Activated B cell treated with CpG ODN at 0.5 μM for 24 hours (primary cell): ENCODE results near the gene TRIM5. TPM values are rescaled to one million over a fixed set of nuclear protein-coding genes. Genes with fewer than 3 reads are reported as not detected.

Experiments
- ATAC-seq: fragments of 200-7000 bp; cut with Tn5 transposase; one replicate; pipeline ENCODE4 v1.10.0; 2021; ENCODE audit warnings: low read depth, mild to moderate bottlenecking, moderate library complexity
- CTCF ChIA-PET: fragments of 350-600 bp; sonication (Branson Sonifier 250); formaldehyde crosslinking; loops from one replicate; lab custom pipeline; 2021; ENCODE audit warnings: antibody characterized with exemption; lab: Charles Lee
- POLR2A ChIA-PET: fragments of 350-600 bp; sonication (Branson Sonifier 250); formaldehyde crosslinking; loops from one replicate; lab custom pipeline; 2021; ENCODE audit warnings: antibody characterized with exemption; lab: Charles Lee
- DNase-seq: peaks from one replicate; pipeline ENCODE4 v3.0.0; 2022
- H3K27ac Mint-ChIP-seq: one replicate; pipeline ENCODE4 v1.8.0; 2020; ENCODE audit warnings: mixed read lengths
- H3K27me3 Mint-ChIP-seq: one replicate; pipeline ENCODE4 v1.8.0; 2021; ENCODE audit warnings: mixed read lengths
- H3K36me3 Mint-ChIP-seq: one replicate; pipeline ENCODE4 v1.8.0; 2021; ENCODE audit warnings: low read depth, mixed read lengths
- H3K4me1 Mint-ChIP-seq: one replicate; pipeline ENCODE4 v1.8.0; 2021; ENCODE audit warnings: mixed read lengths
- H3K4me3 Mint-ChIP-seq: one replicate; pipeline ENCODE4 v1.8.0; 2020; ENCODE audit warnings: mild to moderate bottlenecking, mixed read lengths
- H3K9me3 Mint-ChIP-seq: one replicate; pipeline ENCODE4 v1.8.0; 2020; ENCODE audit warnings: mixed read lengths
- intact Hi-C: fragments of 100-400 bp; cut with micrococcal nuclease; formaldehyde crosslinking; loops from one replicate; pipeline ENCODE4 v1.15.1; 2024
- total RNA-seq: library from RNA; stranded (reverse); gene quantifications from 2 replicates; pipeline ENCODE4 v1.2.3, GENCODE V29; 2022
- TF ChIP-seq, protein P1 (sequence below): fragments of 200-600 bp; IDR thresholded peaks from one replicate; pipeline ENCODE4 v1.8.0; 2022; ENCODE audit warnings: antibody characterized with exemption, mild to moderate bottlenecking

TRIM5 gene
- total RNA-seq, 1 donor from 2014 or later: 36.3 TPM

DNA sequence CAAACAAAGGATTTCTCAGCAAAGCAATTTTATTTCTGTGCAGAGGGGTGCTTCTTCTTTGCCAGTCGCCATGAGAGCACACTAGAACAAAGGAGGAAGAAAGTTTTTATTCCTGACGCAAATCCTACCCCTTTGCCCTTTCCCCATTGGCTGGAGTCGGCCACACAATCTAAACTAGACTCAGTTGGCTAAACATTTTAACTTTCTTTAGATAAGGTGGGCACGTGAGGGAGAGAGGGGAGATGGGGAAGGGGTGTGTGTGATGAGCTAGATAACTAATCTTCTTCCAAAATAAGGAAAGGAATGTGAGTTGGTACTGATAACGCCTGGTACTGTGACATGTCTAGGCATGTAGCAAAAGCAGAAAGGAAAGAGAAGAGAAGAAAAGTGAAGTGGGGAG is 5.3 kb upstream of the TRIM5 start:
- DNase-seq (no peak), ATAC-seq (no peak)
- POLR2A ChIA-PET: interaction anchor here (0.6 to 4.7 kb wide), 13 partner anchors 11 to 1947 kb away, joined by 3 to 60 read pairs (median 5); partner anchors contain the start of genes ARFIP2, OR52N2, SMPD1 and TIMM10B
- intact Hi-C loops: loop anchor here (10.0 kb wide), 1 partner anchor 1085 kb away; the partner anchor contains the start of gene TRIM68
- Mint-ChIP-seq H3K4me3 (peak overlapping the region; percentile 96), H3K4me1 (peaks cover 62% of the 10 kb centered on the region), H3K27me3 (no peaks in the 10 kb centered on the region), H3K9me3 (no peaks in the 10 kb centered on the region), H3K27ac (peak overlapping the region; percentile 94), H3K36me3 (peaks cover 45% of the 10 kb centered on the region)
- CTCF ChIA-PET: interaction anchor here (1.0 to 1.3 kb wide), 6 partner anchors 10 to 65 kb away, joined by 3 to 4 read pairs (median 3); partner anchors contain the start of gene TRIM34
- TF ChIP-seq, protein P1, sequence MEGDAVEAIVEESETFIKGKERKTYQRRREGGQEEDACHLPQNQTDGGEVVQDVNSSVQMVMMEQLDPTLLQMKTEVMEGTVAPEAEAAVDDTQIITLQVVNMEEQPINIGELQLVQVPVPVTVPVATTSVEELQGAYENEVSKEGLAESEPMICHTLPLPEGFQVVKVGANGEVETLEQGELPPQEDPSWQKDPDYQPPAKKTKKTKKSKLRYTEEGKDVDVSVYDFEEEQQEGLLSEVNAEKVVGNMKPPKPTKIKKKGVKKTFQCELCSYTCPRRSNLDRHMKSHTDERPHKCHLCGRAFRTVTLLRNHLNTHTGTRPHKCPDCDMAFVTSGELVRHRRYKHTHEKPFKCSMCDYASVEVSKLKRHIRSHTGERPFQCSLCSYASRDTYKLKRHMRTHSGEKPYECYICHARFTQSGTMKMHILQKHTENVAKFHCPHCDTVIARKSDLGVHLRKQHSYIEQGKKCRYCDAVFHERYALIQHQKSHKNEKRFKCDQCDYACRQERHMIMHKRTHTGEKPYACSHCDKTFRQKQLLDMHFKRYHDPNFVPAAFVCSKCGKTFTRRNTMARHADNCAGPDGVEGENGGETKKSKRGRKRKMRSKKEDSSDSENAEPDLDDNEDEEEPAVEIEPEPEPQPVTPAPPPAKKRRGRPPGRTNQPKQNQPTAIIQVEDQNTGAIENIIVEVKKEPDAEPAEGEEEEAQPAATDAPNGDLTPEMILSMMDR: no peak

GRCh38 chr11:5689551-5689983 is 4.7 kb upstream of the TRIM5 start, which contains the start of gene TRIM22:
Gene TRIM22, plus strand, starts transcription at chr11:5689790. Its CDS starts 6,443 bp downstream, at chr11:5696233.
- Mint-ChIP-seq H3K36me3 (peaks cover 43% of the 10 kb centered on the region), H3K27ac (peak within 1 kb of the TSS; percentile 94), H3K9me3 (no peaks in the 10 kb centered on the region), H3K4me1 (peaks cover 61% of the 10 kb centered on the region), H3K4me3 (peak within 1 kb of the TSS; percentile 96), H3K27me3 (no peaks in the 10 kb centered on the region)
- intact Hi-C loops: loop anchor here (1.0 to 5.0 kb wide), 3 partner anchors 11 to 923 kb away; partner anchors contain the start of gene TAF10
- ChIA-PET CTCF (interaction anchor here (1.0 to 1.3 kb wide), 5 partner anchors 12 to 65 kb away, joined by 3 to 4 read pairs (median 3); partner anchors contain the start of gene TRIM34), POLR2A (interaction anchor here (0.6 to 4.7 kb wide), 13 partner anchors 8 to 923 kb away, joined by 3 to 60 read pairs (median 5); partner anchors contain the start of genes ARFIP2, OR52N2, SMPD1 and TAF10)
- no peak for DNase-seq
- ATAC-seq: peak; percentile 73
- TF ChIP-seq, protein P1: no peak

DNA sequence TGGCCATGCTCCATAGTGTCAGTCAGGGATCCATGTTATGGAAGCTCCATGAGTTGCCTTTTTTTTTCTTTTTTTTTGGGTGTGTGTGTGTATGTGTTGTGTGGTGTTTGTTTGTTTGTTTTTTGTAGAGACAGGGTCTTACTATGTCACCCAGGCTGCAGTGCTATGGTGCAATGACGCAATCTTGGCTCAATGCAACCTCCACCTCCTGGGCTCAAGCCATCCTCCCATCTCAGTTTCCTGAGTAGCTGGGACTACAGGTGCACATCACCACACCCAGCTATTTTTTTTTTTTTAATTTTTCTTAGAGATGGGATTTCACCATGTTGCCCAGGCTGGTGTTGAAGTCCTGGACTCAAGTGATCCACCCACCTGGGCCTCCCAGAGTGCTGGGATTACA is 3.6 kb upstream of the TRIM5 start:
- TF ChIP-seq, protein P1: no peak
- ATAC-seq (no peak), DNase-seq (no peak)
- Mint-ChIP-seq H3K27ac (peak overlapping the region; percentile 76), H3K4me1 (peaks cover 62% of the 10 kb centered on the region), H3K4me3 (no peak overlapping the region), H3K9me3 (no peaks in the 10 kb centered on the region), H3K36me3 (peaks cover 39% of the 10 kb centered on the region), H3K27me3 (no peaks in the 10 kb centered on the region)
- intact Hi-C loops: loop anchor here (5.0 kb wide), 1 partner anchor 924 kb away; the partner anchor contains the start of gene TAF10
- ChIA-PET POLR2A (interaction anchor here (0.5 to 4.7 kb wide), 4 partner anchors 12 to 100 kb away, joined by 3 to 60 read pairs (median 14); partner anchors contain the start of gene TRIM34), CTCF (no interaction called here)

GRCh38 chr11:5686426-5686825 is 1.6 kb upstream of the TRIM5 start:
- no peak overlapping the region for H3K27ac Mint-ChIP-seq
- H3K27me3 Mint-ChIP-seq: no peaks in the 10 kb centered on the region
- ATAC-seq (no peak), DNase-seq (no peak)
- H3K9me3 Mint-ChIP-seq: no peaks in the 10 kb centered on the region
- H3K4me1 Mint-ChIP-seq: peaks cover 55% of the 10 kb centered on the region
- peaks cover 31% of the 10 kb centered on the region for H3K36me3 Mint-ChIP-seq
- intact Hi-C loops: loop anchor here (5.0 kb wide), 1 partner anchor 926 kb away; the partner anchor contains the start of gene TAF10
- POLR2A ChIA-PET: interaction anchor here (1.2 to 3.6 kb wide), 3 partner anchors 9 to 26 kb away, joined by 4 to 36 read pairs (median 24); no protein-coding TSS in a partner anchor
- TF ChIP-seq, protein P1: no peak
- CTCF ChIA-PET: interaction anchor here (2.8 to 4.3 kb wide), 2 partner anchors 19 to 26 kb away, joined by 10 to 52 read pairs; no protein-coding TSS in a partner anchor
- H3K4me3 Mint-ChIP-seq: no peak overlapping the region
